GM12878 (cell line): ENCODE measurements around the gene IL12B. TPM values are rescaled to one million over a fixed set of nuclear protein-coding genes. Genes with fewer than 3 reads are reported as not detected.

Experiments used
- ATAC-seq: fragments of 200-7000 bp; cut with Tn5 transposase; 3 replicates; pipeline ENCODE4 v1.9.1; 2020; ENCODE audit warnings: mild to moderate bottlenecking, moderate library complexity
- Bru-seq: library from RNA; stranded (reverse); fragments of 400-500 nt; gene quantifications from one replicate; lab custom pipeline; 2021; lab: Mats Ljungman, UMichigan
- BruChase-seq, 2 experiments: library from RNA; stranded (reverse); fragments of 400-500 nt; gene quantifications; one replicate each; lab custom pipeline; 2021; lab: Mats Ljungman, UMichigan
- BruUV-seq: library from RNA; stranded (reverse); fragments of 400-500 nt; replicated peaks from 2 replicates; lab custom pipeline; 2021; lab: Mats Ljungman, UMichigan
- CTCF ChIA-PET: fragments of 300-600 bp; sonication (Branson Sonifier 250); formaldehyde crosslinking; extraction: SDS; loops from one replicate; lab custom pipeline; 2021; ENCODE audit warnings: inconsistent platforms; lab: Yijun Ruan, JAX
- POLR2A ChIA-PET: fragments of 350-600 bp; formaldehyde crosslinking; extraction: SDS; loops from one replicate; lab custom pipeline; 2021; ENCODE audit warnings: inconsistent platforms; lab: Charles Lee
- RAD21 ChIA-PET: fragments of 300-600 bp; sonication (Branson Sonifier 250); formaldehyde crosslinking; loops from one replicate; lab custom pipeline; 2023; ENCODE audit warnings: antibody characterized with exemption; ENCODE audit not compliant: unreplicated experiment; lab: Charles Lee
- SMC1A ChIA-PET: fragments of 300-600 bp; sonication (Branson Sonifier 250); formaldehyde crosslinking; loops from one replicate; lab custom pipeline; 2023; ENCODE audit not compliant: unreplicated experiment, uncharacterized antibody; lab: Charles Lee
- DNase-seq: peaks from one replicate; pipeline ENCODE4 v3.0.0-alpha.2; 2011; ENCODE audit warnings: low read depth, low spot score
- FAIRE-seq: peaks from 3 replicates; lab custom pipeline; 2011; peaks lifted over from hg19 to GRCh38; lab: Jason Lieb, UNC
- H2AFZ ChIP-seq: 2 replicates; pipeline ENCODE4 v1.6.0; 2011; ENCODE audit warnings: low read depth, low read length, control low read depth; ENCODE audit not compliant: control insufficient read depth
- H3K27ac ChIP-seq: 2 replicates; pipeline ENCODE4 v1.5.1; 2011; ENCODE audit warnings: control low read depth; ENCODE audit not compliant: control insufficient read depth, insufficient read depth
- H3K27me3 ChIP-seq, 2 experiments: replicated peaks in 1 of 2; 2 replicates each; pipeline versions ENCODE4 v1.6.0 to v1.6.1; 2011; ENCODE audit warnings: low read length in 1 of 2; ENCODE audit not compliant: control insufficient read depth in 2 of 2, insufficient read depth in 2 of 2
- H3K36me3 ChIP-seq, 2 experiments: 2 replicates each; pipeline ENCODE4 v1.5.1; 2011; ENCODE audit warnings: low read length in 1 of 2; ENCODE audit not compliant: control insufficient read depth in 2 of 2, insufficient read depth in 2 of 2
- H3K4me1 ChIP-seq: 2 replicates; pipeline ENCODE4 v1.6.1; 2011; ENCODE audit warnings: mild to moderate bottlenecking, low read length, moderate library complexity, mixed read lengths; ENCODE audit not compliant: control insufficient read depth, insufficient read depth
- H3K4me2 ChIP-seq: 2 replicates; pipeline ENCODE4 v1.6.0; 2011; ENCODE audit warnings: control low read depth; ENCODE audit not compliant: control insufficient read depth, insufficient read depth
- H3K4me3 ChIP-seq: fragments of 200-600 bp; sonication (generic); 2 replicates; pipeline ENCODE4 v1.5.1; 2016
- H3K79me2 ChIP-seq: 2 replicates; pipeline ENCODE4 v1.6.0; 2011; ENCODE audit warnings: low read length; ENCODE audit not compliant: control insufficient read depth, insufficient read depth
- H3K9ac ChIP-seq: 2 replicates; pipeline ENCODE4 v1.8.0; 2011; ENCODE audit warnings: low read length, control low read depth, mixed read lengths; ENCODE audit not compliant: control insufficient read depth, insufficient read depth
- H3K9me3 ChIP-seq: replicated peaks from 3 replicates; pipeline ENCODE4 v1.5.1; 2011; ENCODE audit warnings: mild to moderate bottlenecking, low read length; ENCODE audit not compliant: control insufficient read depth, insufficient read depth
- H4K20me1 ChIP-seq: 2 replicates; pipeline ENCODE4 v1.6.0; 2011; ENCODE audit not compliant: control insufficient read depth, insufficient read depth
- CBFB ChIP-seq: IDR thresholded peaks from 2 replicates; pipeline ENCODE4 v1.6.1; 2016; ENCODE audit warnings: antibody characterized with exemption, low read depth
- CBX5 ChIP-seq: sonication (generic); IDR thresholded peaks from 2 replicates; pipeline ENCODE4 v1.6.1; 2016; ENCODE audit warnings: low read depth, moderate library complexity, mild to moderate bottlenecking, inconsistent platforms
- CEBPB ChIP-seq, 2 experiments: fragments of 150-350 bp in 1 of 2; IDR thresholded peaks; 2 replicates each; pipeline ENCODE4 v1.6.1; 2012 to 2014; ENCODE audit warnings: low read depth in 2 of 2, low read length in 2 of 2, borderline replicate concordance in 1 of 2, inconsistent platforms in 1 of 2
- GATAD2B ChIP-seq: fragments of 450-650 bp; conservative IDR thresholded peaks from 2 replicates; pipeline ENCODE4 v1.6.1; 2017; ENCODE audit warnings: low read depth, mild to moderate bottlenecking, moderate library complexity
- HCFC1 ChIP-seq: fragments of 150-350 bp; IDR thresholded peaks from 2 replicates; pipeline ENCODE4 v1.6.1; 2014; ENCODE audit warnings: low read length
- IKZF2 ChIP-seq, 2 experiments: fragments of 450-650 bp; IDR thresholded peaks; 2 replicates each; pipeline ENCODE4 v1.6.1; 2017; ENCODE audit warnings: mild to moderate bottlenecking in 2 of 2, moderate library complexity in 2 of 2
- MAX ChIP-seq: IDR thresholded peaks from 2 replicates; pipeline ENCODE4 v1.6.1; 2012; ENCODE audit warnings: low read depth, low read length, improper control_type of control experiment
- SRF ChIP-seq, 2 experiments: IDR thresholded peaks; 2 replicates each; pipeline ENCODE4 v1.6.1; 2011; ENCODE audit warnings: low read depth in 2 of 2, low read length in 2 of 2, mild to moderate bottlenecking in 1 of 2, moderate library complexity in 1 of 2
- WGBS: methylation state at CpG from one replicate; pipeline ENCODE4 v1.1.6; 2016; ENCODE audit warnings: low lambda C conversion rate; ENCODE audit not compliant: insufficient replicate concordance, insufficient coverage; ENCODE audit errors: missing lambda C conversion rate; 5-methylcytosine and 5-hydroxymethylcytosine counted together
- in situ Hi-C: fragments of 300-500 bp; cut with MboI; formaldehyde crosslinking; loops from 9 replicates; pipeline ENCODE4 v1.14.3; 2018; ENCODE audit warnings: mixed read lengths
- intact Hi-C: fragments of 100-400 bp; cut with micrococcal nuclease; formaldehyde crosslinking; loops from one replicate; pipeline ENCODE4 v1.14.2; 2022; ENCODE audit not compliant: unreplicated experiment
- long read RNA-seq, 2 experiments: library from polyadenylated mRNA; unstranded; transcript quantifications; one replicate each; pipeline ENCODE4 v2.0.0, GENCODE V29; 2019 to 2020
- polyA minus RNA-seq, 3 experiments: library from RNA; depleted of rRNA, polyadenylated mRNA; stranded (reverse); fragments of >200 nt; gene quantifications; 2 replicates each; pipeline ENCODE4 v1.2.3, GENCODE V29; 2011
- polyA plus RNA-seq, 11 experiments: library from polyadenylated mRNA; depleted of rRNA in 4 of 11; unstranded in 6 of 11; stranded (reverse) in 5 of 11; fragments of >200 nt; fragmentation: Nextera tagmentation in 4 of 11; fragmentation: Illumina TruSeq in 1 of 11; extraction: Ambion mirVana in 4 of 11; extraction: Trizol in 1 of 11; gene quantifications; 1 replicate in 1 of 11; 2 replicates in 10 of 11; pipeline versions ENCODE4 v1.2.1 to v1.2.3, GENCODE V29; 2011 to 2016; ENCODE audit warnings: inconsistent platforms in 2 of 11, missing spikeins in 2 of 11, low read depth in 1 of 11
- total RNA-seq, 4 experiments: library from RNA; depleted of rRNA in 3 of 4; stranded (reverse); fragments of >200 nt in 3 of 4; fragmentation: Illumina TruSeq in 1 of 4; extraction: Trizol in 1 of 4; gene quantifications; 2 replicates each; pipeline versions ENCODE4 v1.2.1 to v1.2.3, GENCODE V29; 2013 to 2021

Gene IL12B
- 0.13 and 0.22 TPM in 2 replicates for total RNA-seq (2013; cell fraction: nucleolus; rRNA removed)
- 0.28 and 0.38 TPM in 2 replicates for total RNA-seq (2014; rRNA removed)
- total RNA-seq (2014; rRNA removed; fragmentation: Illumina TruSeq; extraction: Trizol): 0.49 and 0.64 TPM in 2 replicates
- total RNA-seq (2021): 0.29 and 0.31 TPM in 2 replicates
- not detected for polyA plus RNA-seq (2011; ENCODE audit: low read depth)
- polyA plus RNA-seq (2011; rRNA removed): 0.72 and 0.84 TPM in 2 replicates
- polyA plus RNA-seq (2011; cell fraction: cytosol; rRNA removed): 0.28 and 0.43 TPM in 2 replicates
- 0.72 and 0.75 TPM in 2 replicates for polyA plus RNA-seq (2011; cell fraction: nucleus; rRNA removed)
- polyA plus RNA-seq (2012): 0.18 TPM in 1 of 2 replicates, not detected in the other
- 0.62 TPM in 2 replicates for polyA plus RNA-seq (2014; fragmentation: Illumina TruSeq; extraction: Trizol)
- polyA plus RNA-seq (2014; fragmentation: Nextera tagmentation; extraction: Ambion mirVana): under 1 TPM; 0.31 to 0.48 TPM
- 0.49 and 0.54 TPM in 2 replicates for polyA plus RNA-seq (2014; rRNA removed)
- under 1 TPM; 0.15 to 0.42 TPM for polyA plus RNA-seq (2016; fragmentation: Nextera tagmentation; extraction: Ambion mirVana)
- 0.31 and 0.88 TPM in 2 replicates for polyA minus RNA-seq (2011; rRNA and poly(A)+ RNA removed)
- not detected in 2 replicates for polyA minus RNA-seq (2011; cell fraction: cytosol; rRNA and poly(A)+ RNA removed)
- polyA minus RNA-seq (2011; cell fraction: nucleus; rRNA and poly(A)+ RNA removed): 0.12 and 0.19 TPM in 2 replicates
- Bru-seq, nascent RNA: percentile 44 among the genes with signal in this experiment
- BruChase-seq, experiment 1, labeled RNA remaining after a 6-hour chase: percentile 42 among the genes with signal in this experiment
- BruChase-seq, experiment 2, labeled RNA remaining after a 2-hour chase: percentile 41 among the genes with signal in this experiment
- long read RNA-seq, experiment 1, partial matches to known transcripts: 0 of 1 reads
- long read RNA-seq, experiment 1, other reads (novel, unspliced or antisense): 0 of 1 reads
- long read RNA-seq, experiment 2, transcript IL12B-201 (8 exons, 2,761 nt): major isoform, 15 of 16 reads
- long read RNA-seq, experiment 2, partial matches to known transcripts: 0 of 16 reads
- long read RNA-seq, experiment 2, other reads (novel, unspliced or antisense): 1 of 16 reads

GRCh38 chr5:159330131-159330800 lies at the start of gene IL12B:
Gene IL12B (minus strand): TSS chr5:159330487. CDS start chr5:159326782, 3,705 bp downstream.
- no peak within 1 kb of the TSS for H2AFZ ChIP-seq
- H3K4me1 ChIP-seq: peaks cover 10% of the 10 kb centered on the region
- in situ Hi-C loops (no loop called here), intact Hi-C loops (loop anchor here (5.0 to 10.0 kb wide), 5 partner anchors 97 to 585 kb away; partner anchors contain the start of gene ADRA1B)
- DNase-seq (no peak), ATAC-seq (no peak), FAIRE-seq (no peak)
- no peaks in the 10 kb centered on the region for H3K79me2 ChIP-seq
- peak within 1 kb of the TSS; percentile 54 for H3K4me3 ChIP-seq
- no peaks in the 10 kb centered on the region for H3K9me3 ChIP-seq
- ChIA-PET SMC1A (interaction anchor here (0.5 kb wide), 1 partner anchor 24 kb away, joined by 3 read pairs; no protein-coding TSS in a partner anchor), CTCF (interaction anchor here (0.8 to 1.3 kb wide), 3 partner anchors 10 to 691 kb away, joined by 3 read pairs; no protein-coding TSS in a partner anchor), RAD21 (interaction anchor here (0.6 kb wide), 1 partner anchor 420 kb away, joined by 3 read pairs; no protein-coding TSS in a partner anchor)
- 0 out of 4 replicates have a peak, but pooled peaks cover 0 to 3% of the 10 kb centered on the region in 2 experiments for H3K27me3 ChIP-seq
- H3K9ac ChIP-seq: no peak within 1 kb of the TSS
- no peak within 1 kb of the TSS for H3K27ac ChIP-seq
- TF ChIP-seq GATAD2B (no peak), CBX5 (no peak), SRF (IDR thresholded peaks at IDR 0.05; ENCODE audit: low read depth in 2 of 2, low read length in 2 of 2) (no peak), CBFB (no peak), CEBPB (IDR thresholded peaks at IDR 0.05; ENCODE audit: borderline replicate concordance in 1 of 2, low read depth in 2 of 2, low read length in 2 of 2) (no peak), MAX (no peak), IKZF2 (IDR thresholded peaks at IDR 0.05) (no peak), HCFC1 (no peak)
- TF ChIP-seq, all 136 proteins: peak for 0
- Histone ChIP-seq H4K20me1 (no peaks in the 10 kb centered on the region), H3K4me2 (peak within 1 kb of the TSS; percentile 82), H3K36me3 (no peaks in the 10 kb centered on the region)
- 33% methylated on average over 4 of the region's 4 CpGs for WGBS
- POLR2A ChIA-PET: no interaction called here
- BruUV-seq: no TSS peak
